ENCODE data around the gene ABCA1. TPM values are rescaled to one million over a fixed set of nuclear protein-coding genes. Genes with fewer than 3 reads are reported as not detected.

ABCA1 gene
- total and polyA plus RNA-seq, 2 of the 13 experiments (the other 11 are each of a cell fraction or from before 2014, with no cell fraction given), result 26.8 to 63.8 TPM

DNA sequence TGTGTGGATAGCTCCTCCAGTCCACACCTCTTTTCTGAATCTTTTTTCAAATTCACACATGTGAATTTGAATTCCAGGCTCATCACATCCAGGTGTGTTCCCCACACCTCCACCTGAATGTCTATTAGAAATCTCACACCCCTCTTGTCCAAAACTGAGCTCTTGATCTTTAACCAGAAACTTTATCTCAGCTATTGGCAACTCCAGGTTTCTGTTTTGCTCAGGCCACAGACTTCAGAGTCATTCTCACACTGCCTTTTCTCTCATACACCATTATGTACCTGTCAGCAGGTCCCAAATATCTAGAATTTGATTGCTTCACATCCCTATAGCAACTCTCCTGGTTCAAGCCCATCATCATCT, 152.4 kb downstream of the ABCA1 start:
- H3K4me3 ChIP-seq (replicated peaks in 1 of 3; ENCODE audit: insufficient read depth in 1 of 3, low read depth in 2 of 3, low read length in 3 of 3), result no peak overlapping the region
- H3K27me3 ChIP-seq (ENCODE audit: control insufficient read depth in 1 of 2, insufficient read depth in 2 of 2, low read length in 2 of 2), result no peaks in the 10 kb centered on the region
- no peaks in the 10 kb centered on the region for H3K79me2 ChIP-seq (ENCODE audit: insufficient read depth, low read length)
- no peak overlapping the region for H3K27ac ChIP-seq (ENCODE audit: extremely low read length, insufficient read depth, low read length)
- no peak for DNase-seq (ENCODE audit: low spot score)
- no peak overlapping the region for H2AFZ ChIP-seq (ENCODE audit: low read length)
- in situ Hi-C loops (cut with HindIII; ENCODE audit: extremely low pct_ligation_motif_present, low pct_unique_long_range_greater_than_20kb), result no loop called here
- H3K9me3 ChIP-seq (ENCODE audit: low read length), result no peaks in the 10 kb centered on the region
- TF ChIP-seq FUBP1 (CRISPR knock-in tag; IDR thresholded peaks at IDR 0.05; ENCODE audit: borderline replicate concordance) (no peak), ZNF431 (CRISPR knock-in tag; IDR thresholded peaks at IDR 0.05; ENCODE audit: borderline replicate concordance, low read depth) (no peak), NAIF1 (CRISPR knock-in tag; IDR thresholded peaks at IDR 0.05; ENCODE audit: borderline replicate concordance) (no peak), PRPF4 (IDR thresholded peaks at IDR 0.05; ENCODE audit: low read depth, low read length, poor library complexity, severe bottlenecking) (no peak), XBP1 (CRISPR knock-in tag; IDR thresholded peaks at IDR 0.05) (no peak), ZNF543 (CRISPR knock-in tag; IDR thresholded peaks at IDR 0.05) (no peak), RCOR2 (CRISPR knock-in tag; IDR thresholded peaks at IDR 0.05) (no peak), E2F5 (CRISPR knock-in tag; conservative IDR thresholded peaks at IDR 0.05) (no peak), SOX13 (IDR thresholded peaks at IDR 0.05) (no peak), SOX13 (CRISPR knock-in tag; conservative IDR thresholded peaks at IDR 0.05 in 1 of 2, IDR thresholded peaks at IDR 0.05 in 1 of 2) (no peak), GTF2F1 (IDR thresholded peaks at IDR 0.05; ENCODE audit: low read length) (no peak), TOPORS (CRISPR knock-in tag; IDR thresholded peaks at IDR 0.05) (no peak), NPAS2 (CRISPR knock-in tag; IDR thresholded peaks at IDR 0.05; ENCODE audit: borderline replicate concordance) (no peak)
- TF ChIP-seq, protein P1, sequence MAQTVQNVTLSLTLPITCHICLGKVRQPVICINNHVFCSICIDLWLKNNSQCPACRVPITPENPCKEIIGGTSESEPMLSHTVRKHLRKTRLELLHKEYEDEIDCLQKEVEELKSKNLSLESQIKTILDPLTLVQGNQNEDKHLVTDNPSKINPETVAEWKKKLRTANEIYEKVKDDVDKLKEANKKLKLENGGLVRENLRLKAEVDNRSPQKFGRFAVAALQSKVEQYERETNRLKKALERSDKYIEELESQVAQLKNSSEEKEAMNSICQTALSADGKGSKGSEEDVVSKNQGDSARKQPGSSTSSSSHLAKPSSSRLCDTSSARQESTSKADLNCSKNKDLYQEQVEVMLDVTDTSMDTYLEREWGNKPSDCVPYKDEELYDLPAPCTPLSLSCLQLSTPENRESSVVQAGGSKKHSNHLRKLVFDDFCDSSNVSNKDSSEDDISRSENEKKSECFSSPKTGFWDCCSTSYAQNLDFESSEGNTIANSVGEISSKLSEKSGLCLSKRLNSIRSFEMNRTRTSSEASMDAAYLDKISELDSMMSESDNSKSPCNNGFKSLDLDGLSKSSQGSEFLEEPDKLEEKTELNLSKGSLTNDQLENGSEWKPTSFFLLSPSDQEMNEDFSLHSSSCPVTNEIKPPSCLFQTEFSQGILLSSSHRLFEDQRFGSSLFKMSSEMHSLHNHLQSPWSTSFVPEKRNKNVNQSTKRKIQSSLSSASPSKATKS (CRISPR knock-in tag; IDR thresholded peaks at IDR 0.05), result no peak
- no TSS peak for BruUV-seq (replicated peaks)
- POLR2A ChIA-PET, result no interaction called here
- H3K36me3 ChIP-seq (replicated peaks in 1 of 2; ENCODE audit: control insufficient read depth in 1 of 2, insufficient read depth in 2 of 2, low read length in 2 of 2), result no peaks in the 10 kb centered on the region
- no peaks in the 10 kb centered on the region for H4K20me1 ChIP-seq (ENCODE audit: insufficient read depth, low read length)
- no peak for FAIRE-seq
- CTCF ChIA-PET (ENCODE audit: low intra/inter-chr PET ratio, low total read pairs), result no interaction called here
- H3K9ac ChIP-seq (ENCODE audit: insufficient read depth, low read depth, low read length), result no peak overlapping the region
- no peaks in the 10 kb centered on the region for H3K4me1 ChIP-seq (ENCODE audit: insufficient read depth, low read length)
- ATAC-seq, result peak; percentile 12
- intact Hi-C loops (cut with micrococcal nuclease; ENCODE audit: unreplicated experiment), result no loop called here
- H3K4me2 ChIP-seq (ENCODE audit: low read depth, low read length), result no peak overlapping the region
